Eye (tissue), 1 donor: ENCODE results near the gene CDK15.

Source experiments
- DNase-seq: peaks from one replicate; pipeline ENCODE4 v3.0.0-alpha.2; 2015

The CDK15 gene

DNA sequence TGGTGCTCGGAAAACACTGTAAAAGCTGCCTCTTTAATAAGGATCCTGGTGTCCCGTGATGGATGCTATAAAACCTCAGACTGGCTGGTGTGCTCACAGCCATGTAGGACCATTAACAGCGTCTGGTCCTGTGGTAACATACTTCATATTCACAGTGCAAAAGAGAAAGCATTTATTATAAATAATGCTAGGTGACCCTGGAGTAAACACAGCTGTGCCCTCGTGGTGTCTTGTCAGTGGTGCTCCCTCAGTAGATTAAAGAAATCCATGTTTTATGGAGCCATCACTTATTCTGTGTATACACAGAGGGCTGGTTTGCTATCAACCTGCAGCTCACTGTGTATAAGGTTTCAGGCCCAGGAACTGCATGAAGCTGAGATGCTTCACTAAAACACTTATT, 106.9 kb downstream of the CDK15 start:
- no peak for DNase-seq

DNA sequence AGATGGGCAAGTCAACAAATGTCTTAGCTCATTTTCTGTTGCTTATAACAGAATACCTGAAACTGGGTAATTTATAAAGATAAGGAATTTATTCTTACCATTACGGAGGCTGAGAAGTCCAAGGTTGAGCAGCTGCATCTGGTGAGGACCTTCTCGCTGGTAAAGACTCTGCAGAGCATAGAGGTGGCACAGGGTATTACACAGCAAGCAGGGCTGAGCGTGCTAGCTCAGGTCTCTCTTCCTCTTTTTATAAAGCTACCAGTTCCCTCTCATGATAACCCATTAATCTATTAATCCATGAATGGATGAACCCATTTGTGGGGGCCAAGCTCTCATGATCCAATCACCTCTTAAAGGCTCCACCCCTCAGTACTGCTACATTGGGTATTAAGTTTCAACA, 109.1 kb downstream of the CDK15 start:
- no peak for DNase-seq

DNA sequence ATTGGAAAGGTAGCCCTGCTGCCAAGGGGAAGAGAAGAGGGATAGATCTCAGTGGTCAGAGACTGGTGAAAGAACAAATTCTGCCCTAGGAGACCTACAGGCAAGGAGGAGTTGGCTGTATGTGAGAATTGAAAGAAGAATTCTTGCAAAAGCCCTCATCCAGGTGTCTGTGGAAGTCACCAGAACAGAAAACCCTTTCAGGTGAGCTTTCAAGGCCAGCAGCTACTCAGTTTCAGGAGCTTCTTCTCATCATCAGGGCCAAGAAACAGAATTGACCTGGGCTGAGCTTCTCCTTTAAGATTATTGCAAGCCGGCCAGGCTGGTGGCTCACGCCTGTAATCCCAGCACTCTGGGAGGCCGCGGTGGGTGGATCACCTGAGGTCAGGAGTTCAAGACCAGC, 110.2 kb downstream of the CDK15 start:
- DNase-seq, result no peak

DNA sequence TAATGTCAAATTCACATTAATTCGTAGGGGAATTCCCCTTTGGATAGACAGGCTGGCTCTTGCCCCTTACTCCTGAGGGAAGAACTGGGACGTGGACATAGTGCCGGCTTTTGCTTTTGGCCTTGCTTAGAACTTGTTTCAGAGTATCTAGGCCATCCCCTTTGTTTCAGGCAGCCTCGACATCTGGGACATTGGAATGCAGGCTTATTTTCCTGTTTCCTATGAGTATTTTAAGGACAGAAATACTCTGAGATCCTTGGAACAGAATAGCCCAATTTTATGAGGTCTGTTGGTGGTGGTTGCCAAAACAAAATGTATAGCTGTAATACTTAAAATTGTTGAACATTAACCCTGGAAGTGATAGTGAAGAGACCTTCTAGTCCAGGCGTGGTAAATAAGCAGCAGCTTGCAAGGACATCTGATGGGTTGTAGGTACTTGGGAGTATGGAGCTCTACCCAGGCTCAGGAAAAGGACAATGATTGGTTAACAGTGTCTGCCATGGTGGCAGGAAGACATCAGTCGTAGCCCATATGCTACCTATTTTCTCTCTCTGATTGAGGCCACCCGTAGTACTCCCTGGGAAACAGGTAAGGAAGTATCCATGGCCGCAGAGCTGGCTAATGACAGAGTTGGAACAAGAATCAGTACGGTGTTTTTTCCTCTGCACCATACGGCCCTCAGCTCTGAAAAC, 112.4 kb downstream of the CDK15 start:
- no peak for DNase-seq

DNA sequence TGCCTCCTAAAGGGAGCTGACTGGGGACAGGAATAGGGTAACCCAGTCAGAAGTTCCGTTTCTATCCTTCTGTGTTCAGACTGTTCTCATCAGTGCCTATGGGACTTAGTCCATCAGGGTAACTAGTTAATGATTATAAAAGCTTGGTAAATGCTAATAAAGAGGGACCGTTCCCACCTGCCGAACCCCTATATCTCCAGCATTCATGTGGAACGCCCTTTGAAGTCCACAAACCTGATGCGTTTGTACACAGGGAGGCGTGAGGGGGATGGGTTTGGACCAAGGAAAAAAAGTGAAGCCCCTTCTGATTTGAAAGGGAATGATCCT, 112.9 kb downstream of the CDK15 start:
- no peak for DNase-seq

DNA sequence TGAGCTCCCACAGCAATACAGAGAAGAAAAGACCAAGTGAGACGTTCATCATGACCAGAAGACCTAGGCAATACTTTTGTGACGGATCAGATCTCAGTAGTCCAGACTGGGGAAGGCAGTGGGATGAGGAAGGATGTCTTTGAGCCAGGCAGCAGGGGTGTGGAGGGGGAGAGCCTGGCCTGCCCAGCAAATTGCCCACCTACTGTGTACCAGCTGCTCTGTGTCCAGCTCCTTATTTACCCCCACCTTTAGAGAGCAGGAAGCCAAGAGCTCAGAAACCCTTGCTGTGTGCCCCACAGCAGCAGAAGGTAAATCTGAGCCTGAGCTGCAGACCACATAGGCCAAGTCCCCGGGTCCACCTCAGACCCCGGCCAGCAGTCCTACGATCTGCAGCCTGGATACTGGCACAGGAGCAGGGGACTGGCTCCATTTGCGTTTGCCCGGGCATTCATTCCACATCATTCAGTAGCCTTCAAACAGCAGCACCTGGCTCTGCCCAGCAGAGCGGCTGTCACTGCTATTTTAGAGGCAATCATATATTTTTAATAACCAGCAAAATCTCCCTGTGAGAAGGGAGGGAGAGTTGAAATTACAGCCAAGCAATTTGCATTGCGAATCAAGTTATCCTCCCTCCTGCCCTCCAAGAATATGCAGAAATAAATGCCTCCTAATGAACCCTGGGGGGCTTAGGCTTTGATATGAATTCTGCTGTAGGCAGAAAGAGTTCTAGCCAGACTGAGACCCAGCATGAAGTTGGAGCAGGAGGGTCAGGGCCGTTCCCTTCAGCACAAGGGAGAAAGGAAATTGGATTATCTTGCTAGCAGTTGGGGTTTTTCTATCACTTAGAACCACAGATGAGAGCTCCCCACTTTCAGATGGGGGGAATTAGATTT, 117.3 kb downstream of the CDK15 start:
- no peak for DNase-seq

DNA sequence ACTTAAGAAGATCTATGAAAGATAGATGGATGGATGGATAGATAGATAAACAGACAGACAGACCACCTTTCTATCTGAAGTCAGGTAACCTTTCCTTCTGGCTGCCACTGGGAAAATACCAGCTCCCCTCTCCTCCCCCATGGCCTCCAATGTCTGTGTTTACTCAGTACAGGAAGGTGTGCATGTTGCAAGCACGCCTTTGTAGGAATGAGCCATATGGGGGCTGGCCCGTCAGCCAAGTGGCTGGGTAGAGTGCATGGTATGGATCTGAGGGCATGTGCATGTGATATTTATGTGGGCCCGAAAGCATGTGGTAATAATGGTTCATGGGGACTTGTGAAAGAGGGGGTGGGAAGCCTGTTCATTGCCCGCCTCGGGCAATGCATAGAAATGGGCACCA, 118.1 kb downstream of the CDK15 start:
- no peak for DNase-seq

DNA sequence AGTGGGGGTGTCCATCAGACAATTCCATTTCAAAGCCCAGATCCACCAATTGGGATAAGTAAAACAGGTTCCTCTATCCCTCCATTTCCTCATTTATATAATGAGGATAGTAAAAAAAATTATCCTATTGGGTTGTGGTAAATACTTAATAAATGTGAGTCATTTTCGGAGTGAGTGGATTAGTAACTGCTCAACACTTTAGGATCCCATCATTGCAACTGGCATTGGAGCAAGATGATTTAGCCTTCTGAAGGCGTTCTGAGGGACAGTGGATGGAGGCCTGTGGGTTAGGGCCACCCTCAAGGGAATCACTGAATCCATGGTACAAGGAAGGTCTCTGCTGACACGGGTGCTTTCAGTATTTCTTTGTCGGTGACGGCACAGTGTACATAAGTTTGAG, 118.7 kb downstream of the CDK15 start:
- no peak for DNase-seq

DNA sequence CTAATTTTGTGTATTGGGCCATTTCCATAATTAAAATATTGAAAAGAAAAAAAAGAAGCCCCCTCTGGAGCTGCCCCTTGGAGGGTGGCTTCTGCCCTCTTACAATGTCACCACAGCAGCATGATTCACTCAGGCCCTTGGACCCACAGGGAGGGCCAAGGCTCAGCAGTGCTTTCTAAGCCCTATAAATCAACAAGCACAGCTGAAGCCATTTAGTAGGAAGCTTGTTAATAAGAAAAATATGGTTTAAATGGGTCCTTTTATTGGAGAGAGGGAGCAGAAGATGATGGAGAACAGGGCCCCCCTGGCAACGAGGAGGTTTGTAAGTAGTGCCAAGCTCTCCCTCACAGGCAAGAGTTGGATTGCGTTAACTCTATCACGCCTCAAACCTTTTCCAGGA, 119.7 kb downstream of the CDK15 start:
- no peak for DNase-seq

DNA sequence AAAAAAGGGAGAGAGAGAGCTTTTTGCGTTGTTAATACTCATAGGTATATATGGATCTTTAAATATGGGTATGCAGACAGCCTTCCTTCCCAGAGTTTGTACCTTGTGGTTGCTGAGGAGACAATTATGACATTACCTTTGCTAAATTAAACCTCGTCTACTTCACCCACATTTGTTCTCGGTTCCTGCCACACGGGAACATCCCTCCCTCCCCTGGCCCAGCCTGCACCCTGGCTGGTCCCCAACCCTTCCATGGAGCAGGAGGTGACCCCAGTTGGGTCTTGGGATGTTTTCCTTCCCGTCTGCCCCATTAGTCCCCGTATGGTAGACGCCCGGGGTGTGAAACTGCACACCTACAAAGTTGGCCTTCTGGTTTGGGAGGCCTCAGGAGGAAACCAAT, 122.0 kb downstream of the CDK15 start:
- DNase-seq, result no peak

DNA sequence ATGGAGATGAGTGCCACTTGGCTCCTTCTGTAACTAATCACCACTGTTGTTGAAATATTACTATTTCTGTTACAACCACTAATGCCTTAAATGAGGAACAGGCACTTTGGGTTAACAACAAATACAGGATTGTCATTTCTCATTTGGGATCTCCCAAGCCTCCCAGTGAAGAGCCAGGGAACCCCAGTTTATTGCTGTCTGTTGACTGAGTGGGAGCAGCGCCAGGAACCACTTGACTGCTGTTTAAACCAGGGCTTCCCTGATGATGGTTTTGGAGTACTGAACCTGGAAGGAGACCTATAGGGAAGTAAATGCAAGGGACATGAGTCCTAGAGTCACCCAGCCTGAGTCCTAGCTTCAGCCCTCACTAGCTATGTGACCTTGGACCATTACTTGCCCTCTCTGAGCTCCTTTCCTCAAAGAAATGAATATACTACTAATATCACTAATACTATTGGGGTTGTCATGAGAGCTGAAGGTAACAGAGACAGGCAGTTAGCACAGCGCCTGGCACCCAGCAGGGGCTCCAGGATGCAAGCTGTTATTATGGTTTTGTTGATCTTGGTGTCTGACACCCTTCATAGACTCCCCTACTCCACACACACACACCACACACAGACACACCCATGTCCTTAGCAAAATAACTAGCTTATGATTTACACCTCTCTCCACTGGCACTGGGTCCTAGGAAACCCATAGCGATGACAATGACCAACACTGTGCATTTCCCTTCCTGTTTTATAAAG, 123.1 kb downstream of the CDK15 start:
- no peak for DNase-seq

DNA sequence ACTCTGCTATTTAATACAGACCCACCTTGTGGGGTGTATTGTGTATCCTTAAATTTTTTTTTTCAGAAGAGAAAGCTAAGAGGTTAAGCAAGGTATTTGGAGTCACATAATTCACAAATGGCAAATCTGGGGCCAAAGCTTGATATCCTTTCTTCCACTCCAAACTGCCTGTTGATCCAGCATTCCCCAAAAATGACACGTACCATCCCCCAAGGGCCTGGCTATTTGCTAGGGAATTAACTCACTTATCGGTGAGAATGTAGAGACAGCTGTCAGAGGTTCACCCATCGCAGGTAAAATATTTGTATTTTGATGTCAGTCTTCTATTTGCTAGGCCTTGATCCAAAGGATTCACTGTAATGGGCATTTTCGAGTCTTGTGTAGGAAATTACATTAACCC, 123.7 kb downstream of the CDK15 start:
- DNase-seq, result no peak

DNA sequence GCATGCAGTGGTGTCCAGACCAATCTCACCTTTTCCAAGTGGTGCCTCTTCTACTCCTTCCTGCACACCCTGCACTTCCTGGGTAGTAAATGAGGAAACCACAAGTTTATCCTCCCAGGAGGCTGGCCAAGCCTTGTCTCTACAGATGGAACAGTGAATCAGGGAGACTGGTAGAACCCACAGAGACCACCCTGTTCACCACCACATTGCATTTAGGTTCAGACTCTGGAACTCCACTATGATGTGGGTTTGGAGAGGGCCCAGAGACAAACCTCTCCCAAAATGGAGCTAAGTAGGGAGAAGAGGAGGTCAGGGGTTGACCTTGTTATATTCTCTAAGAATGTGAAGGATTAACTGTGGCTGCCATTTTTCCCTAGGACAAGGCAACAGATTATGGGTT, 124.5 kb downstream of the CDK15 start:
- DNase-seq, result no peak

DNA sequence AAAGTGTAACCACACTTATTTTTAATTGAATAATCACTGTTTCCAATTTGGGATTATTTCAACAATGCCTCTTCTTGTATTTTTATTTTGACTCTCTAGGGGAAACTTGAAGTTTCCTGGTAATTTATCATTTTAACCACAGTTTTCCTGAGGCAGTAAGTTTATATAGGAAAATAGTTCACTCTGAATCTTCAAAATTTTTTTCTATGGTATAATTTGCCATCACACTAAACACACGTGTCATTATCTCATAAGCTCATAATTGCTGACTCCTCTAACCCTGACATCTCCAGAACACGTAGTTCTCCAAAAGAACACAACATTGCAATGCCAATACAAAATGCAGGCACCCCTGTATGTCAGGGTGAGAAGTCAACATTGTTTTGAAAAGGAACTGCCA, 125.1 kb downstream of the CDK15 start:
- DNase-seq, result no peak

DNA sequence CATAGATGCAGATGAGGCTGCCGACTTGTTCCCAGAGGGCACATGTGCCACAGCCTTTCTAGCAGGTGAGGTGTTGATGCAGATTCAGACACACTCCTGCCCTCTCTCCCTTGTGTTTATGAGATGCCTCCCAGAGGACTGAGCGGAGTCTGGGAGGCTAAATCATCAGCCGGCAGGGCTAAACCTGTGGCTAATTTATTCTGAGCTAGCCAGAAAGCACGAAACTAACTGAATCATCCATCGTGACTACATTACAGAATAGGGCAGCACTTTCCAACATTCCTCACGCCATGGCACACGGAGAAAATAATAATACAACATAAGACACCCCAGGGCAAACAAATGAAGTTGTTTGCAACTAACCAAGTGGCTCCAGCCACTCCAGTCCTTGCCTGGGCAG, 125.6 kb downstream of the CDK15 start:
- DNase-seq, result no peak

DNA sequence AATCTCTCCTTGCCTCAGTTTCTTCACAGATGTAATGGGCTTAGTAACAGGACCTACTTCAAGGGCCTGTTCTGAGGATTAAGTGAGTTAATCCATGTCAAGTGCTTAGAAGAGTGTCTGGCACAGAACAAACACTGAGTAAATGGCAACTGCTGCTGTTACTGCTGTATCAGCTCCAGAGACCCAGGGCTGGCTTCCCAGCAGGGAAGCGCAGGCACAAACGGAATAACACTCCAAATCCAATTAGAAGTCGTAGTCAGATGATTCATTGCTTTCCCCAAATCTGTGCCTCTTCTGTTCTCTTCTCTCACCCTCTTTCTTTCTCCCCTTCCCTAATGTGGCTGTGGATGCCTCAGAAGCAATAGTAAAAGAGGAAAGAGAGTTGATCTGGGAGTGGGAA, 126.2 kb downstream of the CDK15 start:
- DNase-seq, result peak; percentile 45

DNA sequence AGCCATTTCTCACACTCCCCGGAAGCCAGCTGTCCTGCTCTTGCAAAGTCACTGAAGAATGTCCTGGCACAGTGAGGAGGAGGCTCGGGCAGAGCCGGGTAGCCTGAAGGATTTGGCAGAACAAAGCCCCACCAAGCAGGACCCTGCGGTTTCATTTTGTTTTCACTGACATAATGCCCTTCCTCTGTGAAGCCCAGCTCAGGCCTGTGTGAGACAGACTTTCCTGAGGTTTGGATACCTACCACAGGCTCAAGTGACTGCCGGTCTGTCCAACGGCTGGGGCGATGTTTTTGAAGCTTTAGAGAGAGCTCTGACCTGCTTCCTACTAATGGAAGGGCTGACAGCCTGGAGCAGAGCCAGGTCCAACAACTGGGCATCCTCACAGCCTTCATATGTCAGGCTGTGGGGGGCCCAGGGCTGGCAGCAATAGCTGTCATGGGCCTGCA, 127.5 kb downstream of the CDK15 start:
- DNase-seq, result peak; percentile 48

DNA sequence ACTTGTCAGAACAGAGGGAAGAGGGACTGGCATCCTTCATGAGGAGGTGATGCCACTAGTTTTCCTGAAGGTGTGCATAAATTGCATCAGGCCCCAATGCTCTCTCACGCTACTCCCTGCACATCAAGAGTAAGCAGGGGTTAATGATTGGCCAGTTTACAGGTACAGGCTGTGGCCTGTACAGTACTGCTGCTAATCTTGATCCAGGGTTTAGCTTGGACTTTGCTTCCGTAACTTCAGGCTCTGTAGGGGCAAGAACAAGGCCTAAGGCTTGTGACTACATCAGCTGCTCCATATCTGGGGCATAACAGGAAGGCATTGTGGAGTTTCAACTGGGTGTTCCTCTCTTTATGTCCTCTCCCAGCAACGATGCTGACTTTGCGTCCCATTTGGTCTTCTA, 130.5 kb downstream of the CDK15 start:
- no peak for DNase-seq

DNA sequence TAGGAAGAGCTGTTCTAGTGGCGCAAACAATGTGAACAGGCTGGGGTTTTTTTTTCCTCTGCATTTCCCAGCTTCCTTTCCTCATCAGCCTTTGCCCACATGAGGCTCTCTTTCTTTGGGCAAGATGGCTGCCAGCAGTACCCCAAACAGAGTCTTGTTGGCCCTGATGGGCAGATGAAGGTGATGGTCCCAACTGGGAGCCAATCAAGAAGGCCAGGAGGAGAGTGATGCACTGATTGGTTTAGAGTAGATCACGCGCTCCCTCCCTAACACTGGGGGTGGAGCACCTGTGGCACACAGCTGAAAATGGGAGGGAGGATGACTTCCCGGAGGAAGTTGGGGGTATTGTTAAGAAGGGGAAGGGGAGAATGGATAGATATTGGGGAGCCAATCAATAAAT, 131.0 kb downstream of the CDK15 start:
- DNase-seq, result no peak

DNA sequence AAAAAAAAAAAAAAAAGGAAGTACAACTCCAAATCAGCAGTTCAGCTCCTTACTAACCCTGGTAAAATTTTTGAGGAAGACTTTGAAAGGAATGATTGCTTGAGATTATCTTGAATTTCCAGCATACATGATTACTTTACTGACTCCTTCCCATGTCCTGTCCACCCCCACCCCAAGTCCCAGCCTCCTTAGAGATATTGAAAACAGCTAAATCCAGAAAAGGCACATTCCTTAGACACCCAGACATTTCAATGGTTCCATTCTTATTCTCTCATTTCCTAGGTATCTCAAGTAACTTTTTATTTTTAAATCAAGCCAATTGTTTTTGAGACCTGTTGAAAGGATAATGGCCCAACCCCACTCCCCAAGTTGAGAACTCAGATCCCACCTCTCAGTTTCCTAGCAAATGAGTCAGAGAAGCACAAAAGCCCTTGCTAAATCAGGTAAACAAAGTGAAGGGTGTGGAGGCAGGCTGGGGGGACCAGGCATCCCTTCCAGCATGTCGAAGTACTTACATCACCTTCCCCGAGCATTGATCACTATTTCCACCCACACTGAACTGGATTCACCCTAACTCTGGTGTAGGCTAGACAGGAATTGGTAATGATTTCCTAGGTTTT, 131.9 kb downstream of the CDK15 start:
- DNase-seq, result no peak

DNA sequence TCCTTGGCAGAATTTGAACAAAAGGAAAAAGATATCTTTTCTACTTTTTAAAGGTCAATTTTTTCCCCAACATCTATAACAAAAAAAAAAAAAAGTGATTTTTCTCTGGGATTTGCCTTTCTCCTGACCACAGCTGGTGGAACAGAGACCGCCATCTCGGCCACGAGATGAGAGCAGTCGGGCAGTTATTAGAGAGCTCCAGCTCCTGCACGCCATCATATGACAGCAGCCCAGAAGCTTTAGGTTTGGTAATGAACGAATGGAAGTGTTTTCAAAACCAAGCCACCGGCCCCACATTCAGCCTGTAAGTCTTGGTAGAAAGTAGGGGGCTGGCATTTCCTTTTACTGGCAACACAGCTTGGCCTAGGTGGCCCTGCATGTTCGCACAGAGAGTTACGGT, 132.4 kb downstream of the CDK15 start:
- no peak for DNase-seq

DNA sequence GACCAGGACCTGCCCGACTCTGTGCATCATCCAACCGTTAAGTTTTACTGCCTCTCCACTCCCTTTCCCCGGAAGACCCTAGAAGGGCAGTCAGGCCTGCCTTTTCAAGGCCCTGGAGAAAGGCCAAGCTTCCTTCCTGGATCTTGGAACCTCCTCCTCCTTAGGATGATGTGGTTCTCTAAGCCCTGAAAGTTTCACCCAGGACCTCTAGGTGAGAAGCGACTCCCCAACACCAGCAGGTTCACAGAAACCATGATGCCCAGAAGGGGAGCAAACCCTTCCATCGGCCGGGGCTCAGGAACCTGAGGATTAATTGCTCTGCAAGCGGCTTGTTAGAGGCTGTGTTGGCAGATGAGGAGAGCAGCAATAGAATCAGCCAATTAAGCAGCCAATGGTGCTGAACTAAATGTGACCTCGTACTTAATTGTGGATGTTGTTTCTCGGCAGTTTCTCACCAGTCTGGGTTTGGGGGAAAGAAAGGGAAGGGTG, 133.2 kb downstream of the CDK15 start:
- peak; percentile 87 for DNase-seq

DNA sequence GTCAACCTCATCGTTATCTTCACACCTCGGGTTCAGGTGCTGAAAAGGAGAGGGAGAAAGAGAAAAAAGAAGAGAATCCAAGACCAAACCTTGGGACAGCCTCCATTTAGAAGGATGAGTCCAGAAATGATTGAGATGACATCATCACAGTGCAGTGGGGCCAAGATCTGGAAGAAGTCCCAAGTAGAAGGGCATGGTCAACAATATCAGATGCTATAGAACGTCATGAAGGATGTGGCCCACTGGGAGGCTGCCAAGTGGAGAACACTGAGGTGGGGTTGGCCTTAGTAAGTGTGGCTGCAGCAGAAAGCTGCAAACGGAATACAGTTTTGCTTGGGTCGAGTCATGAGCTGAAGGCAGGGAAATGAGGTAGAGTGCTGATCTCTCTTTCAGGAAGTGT, 136.2 kb downstream of the CDK15 start:
- DNase-seq, result no peak
